Suppressor macrophage treated with lipopolysaccharide for 1 hour (primary cell): ENCODE data around the gene ABCC4.
A peak's percentile ranks its signal among the peaks of the same experiment; 100 is the strongest.

Experiments
- DNase-seq, 3 donors: peaks; one replicate each; pipeline ENCODE4 v3.0.0-alpha.2; 2020 to 2022

The ABCC4 gene

GRCh38 chr13:95151942-95152587, 149.2 kb downstream of the ABCC4 start:
- no peak for DNase-seq

GRCh38 chr13:95150555-95150954, 150.7 kb downstream of the ABCC4 start:
- DNase-seq, result no peak

GRCh38 chr13:95146486-95146885, 154.8 kb downstream of the ABCC4 start:
- DNase-seq, result no peak

- DNase-seq, result no peak
Measured at GRCh38 chr13:95145587-95145986, 155.7 kb downstream of the ABCC4 start.

DNA sequence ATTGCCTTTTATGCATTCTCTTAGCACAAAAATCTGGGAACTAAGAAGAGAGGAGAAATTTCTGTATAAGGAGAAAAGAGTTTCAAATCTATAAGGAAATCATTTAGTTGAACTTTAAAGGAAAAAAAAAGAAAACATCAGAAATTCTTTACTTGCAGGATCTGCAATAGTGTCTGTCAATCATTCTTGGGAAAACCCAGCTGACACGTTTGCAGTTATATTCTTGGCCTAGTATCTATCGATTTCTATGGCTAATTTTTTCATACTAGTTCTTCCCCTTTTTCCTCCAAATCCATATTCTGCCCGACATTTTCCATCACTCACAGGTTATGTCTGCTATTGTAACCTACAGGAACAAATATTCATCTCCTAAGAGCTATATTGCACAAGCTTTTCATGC, 160.7 kb downstream of the ABCC4 start:
- no peak for DNase-seq

DNA sequence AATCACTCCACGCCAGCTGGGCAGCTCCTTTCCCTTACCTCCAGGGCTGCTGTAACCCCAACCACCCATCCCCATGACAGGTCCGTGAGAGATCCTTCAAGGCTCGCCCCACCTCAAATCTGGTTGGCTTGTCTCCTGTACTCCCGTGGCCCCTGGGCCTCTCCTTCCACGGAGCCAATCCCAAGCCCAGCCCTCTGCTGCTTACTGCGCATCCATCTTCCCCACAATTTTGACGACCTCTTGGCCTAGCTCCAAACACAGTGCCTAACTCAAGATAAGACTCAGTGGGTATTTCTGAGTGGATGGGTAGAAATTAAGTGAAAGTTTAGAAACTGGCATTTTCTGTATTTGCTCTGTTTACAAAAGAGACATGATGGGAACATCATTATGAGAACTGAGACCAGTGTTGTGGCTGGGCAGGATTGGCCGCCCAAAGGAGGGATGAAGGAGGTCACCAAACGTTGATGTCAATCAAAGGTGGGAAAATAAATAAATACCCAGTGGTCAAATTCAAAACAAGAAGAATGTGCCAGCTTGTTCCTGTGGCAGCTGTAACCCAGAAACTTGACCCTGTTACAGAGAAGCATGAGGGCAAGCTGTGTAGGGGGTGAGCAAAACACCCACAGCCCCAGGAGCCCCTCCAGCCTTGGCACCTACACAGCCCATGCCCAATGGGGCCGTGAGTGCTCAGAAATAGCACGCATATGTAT, 162.2 kb downstream of the ABCC4 start:
- DNase-seq, result no peak

GRCh38 chr13:95137096-95137495, 164.2 kb downstream of the ABCC4 start:
- DNase-seq, result peak; percentile 58 to 72 (median 70)

DNA sequence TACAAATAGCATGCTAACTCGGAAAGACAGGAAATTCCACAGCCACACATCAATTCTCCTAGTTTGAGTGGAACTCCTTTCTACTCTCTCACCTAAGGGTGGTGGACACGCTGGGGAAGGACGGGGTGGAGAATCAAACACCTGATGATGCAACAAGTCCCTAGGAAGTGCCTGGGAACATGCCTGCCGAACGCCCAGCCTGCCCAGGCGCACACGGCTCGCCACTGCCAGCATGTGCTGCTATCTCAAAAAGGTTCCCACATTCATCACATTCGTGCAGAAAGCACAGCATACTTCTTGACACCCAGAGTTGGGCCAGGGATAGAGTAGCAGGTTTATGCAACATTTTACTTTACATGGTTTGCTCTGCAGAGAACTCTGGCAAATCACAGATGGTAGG, 164.6 kb downstream of the ABCC4 start:
- no peak for DNase-seq

DNA sequence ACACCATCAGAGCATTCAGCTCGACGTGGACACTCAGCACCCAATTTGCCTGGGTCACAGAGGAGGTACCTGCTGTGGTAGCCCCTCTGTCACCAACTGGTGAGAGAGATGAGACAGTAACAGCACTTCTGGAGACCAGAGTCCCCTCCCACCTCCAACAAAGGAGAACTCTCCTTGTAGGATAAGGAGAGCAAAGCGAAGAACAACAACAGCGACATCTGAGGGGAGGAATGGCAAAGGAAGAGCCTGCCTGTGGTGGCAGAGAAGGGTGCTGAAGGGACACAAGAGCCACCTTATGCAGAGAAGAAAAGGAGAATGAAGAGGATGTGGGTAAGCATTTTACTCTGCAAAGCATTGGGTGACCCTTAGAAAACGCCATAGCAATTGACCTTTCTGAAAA, 167.8 kb downstream of the ABCC4 start:
- DNase-seq, result no peak

GRCh38 chr13:95129004-95129403, 172.2 kb downstream of the ABCC4 start:
- no peak for DNase-seq

DNA sequence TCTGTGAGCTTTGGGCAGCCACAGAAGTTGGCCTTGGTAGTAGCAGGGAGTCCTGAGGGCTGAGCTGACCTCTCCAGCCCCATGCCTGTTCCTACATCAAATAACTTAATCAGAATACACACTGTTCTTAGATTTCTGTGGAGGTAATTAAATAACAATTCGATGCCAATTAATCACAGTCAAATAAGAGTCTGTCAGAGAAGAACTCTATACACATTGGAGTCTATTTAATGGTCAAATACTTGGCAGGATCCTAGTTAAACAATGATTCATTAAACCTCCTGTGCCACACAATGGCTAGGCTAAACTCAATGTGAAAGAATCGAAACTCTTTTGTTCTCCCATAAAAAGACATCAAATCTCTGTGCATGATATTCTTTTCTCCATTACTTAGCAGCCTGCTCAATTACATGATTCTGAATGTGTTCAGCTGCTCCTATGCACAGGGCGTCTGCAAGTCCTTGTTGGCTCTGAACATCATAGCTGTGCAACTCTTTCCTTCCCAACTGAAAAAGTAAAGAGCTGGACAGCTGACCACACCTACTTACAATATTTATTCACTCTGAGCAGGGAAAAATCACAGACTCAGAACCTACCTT, 173.1 kb downstream of the ABCC4 start:
- DNase-seq, result no peak

DNA sequence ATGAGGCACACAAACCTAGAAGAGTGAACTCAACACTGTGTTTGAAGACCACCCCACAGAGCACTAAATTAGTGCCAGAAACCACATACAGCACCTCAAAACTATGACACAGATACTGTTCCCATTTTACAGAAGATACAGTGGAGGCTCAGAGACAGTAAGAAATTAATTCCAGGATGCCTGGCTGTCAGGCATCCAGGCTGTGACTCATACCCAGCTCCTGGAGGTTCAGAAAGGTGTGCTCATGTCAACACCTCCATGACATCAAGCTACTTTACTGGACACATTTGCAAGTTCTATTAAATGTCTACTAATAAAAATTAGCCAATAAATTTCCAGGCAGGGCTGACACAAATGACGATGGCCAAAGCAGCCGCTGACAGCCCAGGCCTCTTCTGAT, 176.3 kb downstream of the ABCC4 start:
- no peak for DNase-seq

GRCh38 chr13:95123726-95124125, 177.5 kb downstream of the ABCC4 start:
- DNase-seq, result no peak

GRCh38 chr13:95122063-95122462, 179.2 kb downstream of the ABCC4 start:
- no peak for DNase-seq

GRCh38 chr13:95121516-95121915, 179.7 kb downstream of the ABCC4 start:
- DNase-seq, result no peak

DNA sequence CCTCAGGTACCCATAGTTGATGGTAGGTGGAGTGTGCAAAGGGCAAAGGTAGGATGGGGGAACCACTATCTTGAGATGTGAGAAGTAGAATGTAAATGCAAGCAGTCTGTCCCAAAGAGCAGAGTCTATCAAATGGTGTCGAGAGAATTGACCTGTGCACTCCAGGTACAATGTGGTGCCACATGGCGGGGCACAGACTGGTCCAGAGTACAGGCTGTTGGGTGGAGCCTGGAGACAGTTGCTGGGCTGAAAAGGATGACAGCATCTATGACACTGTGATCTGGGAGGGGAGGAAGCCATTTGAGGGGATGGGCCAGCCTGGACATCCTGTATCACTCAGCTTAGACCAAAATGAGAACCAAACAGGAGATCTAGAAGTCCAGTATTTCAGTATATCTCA, 180.6 kb downstream of the ABCC4 start:
- DNase-seq, result no peak

GRCh38 chr13:95118541-95119324, 182.5 kb downstream of the ABCC4 start:
- no peak for DNase-seq

- DNase-seq, result no peak
Measured at GRCh38 chr13:95117092-95117491, 184.2 kb downstream of the ABCC4 start.

DNA sequence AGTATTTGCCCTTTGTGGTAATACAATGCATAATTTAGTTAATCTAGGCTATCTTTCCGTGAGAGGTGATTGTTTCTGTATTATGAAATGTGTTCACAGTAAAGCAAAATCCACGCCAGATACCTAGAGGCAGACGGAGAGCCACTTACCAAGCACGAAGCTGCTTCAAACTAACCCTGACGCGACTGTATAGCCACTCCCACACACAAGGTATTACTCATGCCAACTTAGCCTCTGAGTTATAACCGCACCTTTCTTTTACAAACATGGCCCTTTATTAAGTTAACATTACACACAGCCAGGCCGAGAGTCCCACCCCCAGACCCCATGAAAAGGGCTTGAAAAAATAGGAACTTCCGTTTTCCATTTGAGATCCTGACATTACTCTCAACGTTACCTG, 185.7 kb downstream of the ABCC4 start:
- no peak for DNase-seq

- no peak for DNase-seq
Measured at GRCh38 chr13:95113601-95114000, 187.7 kb downstream of the ABCC4 start.

- no peak for DNase-seq
Measured at GRCh38 chr13:95112883-95113282, 188.4 kb downstream of the ABCC4 start.

GRCh38 chr13:95111608-95112007, 189.6 kb downstream of the ABCC4 start:
- no peak for DNase-seq

DNA sequence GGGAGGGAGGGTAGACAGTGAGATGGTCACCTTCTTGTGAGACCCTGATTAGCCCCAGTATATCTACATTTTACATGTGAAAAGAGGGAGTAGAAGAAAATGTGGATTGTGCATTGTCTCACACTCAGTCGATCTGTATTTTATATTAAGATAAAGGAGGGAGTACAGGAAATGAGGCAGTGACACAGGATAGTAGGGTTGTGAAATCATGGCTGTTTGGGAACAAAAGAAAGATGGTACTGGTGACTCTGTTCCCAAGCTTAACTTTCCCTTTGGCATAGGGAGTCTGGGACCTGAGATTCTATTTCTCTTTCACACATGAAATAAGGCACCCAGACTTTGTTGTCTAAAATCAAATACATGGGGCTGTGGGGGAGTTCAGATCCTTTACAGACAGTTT, 194.7 kb downstream of the ABCC4 start:
- no peak for DNase-seq
